C4-2B (cell line): Measurements from ENCODE around the gene PIAS1.

Experiments
- H3K27ac ChIP-seq: fragments of 450-650 bp; 2 replicates; pipeline ENCODE4 v1.5.1; 2017
- CTCF ChIP-seq: fragments of 450-650 bp; conservative IDR thresholded peaks from 2 replicates; pipeline ENCODE4 v1.5.1; 2017; ENCODE audit warnings: mild to moderate bottlenecking
- ZFX ChIP-seq: fragments of 450-650 bp; IDR thresholded peaks from 2 replicates; pipeline ENCODE4 v1.6.1; 2017

The PIAS1 gene

GRCh38 chr15:68227643-68228142, 173.6 kb downstream of the PIAS1 start:
- TF ChIP-seq ZFX (no peak), CTCF (no peak)
- peak overlapping the region; percentile 93 for H3K27ac ChIP-seq

GRCh38 chr15:68228143-68228970, 174.2 kb downstream of the PIAS1 start:
- TF ChIP-seq ZFX (no peak; the same call in 1 of the 2 replicates), CTCF (no peak)

GRCh38 chr15:68228971-68229385, 174.9 kb downstream of the PIAS1 start:
- no peak for TF ChIP-seq ZFX
- TF ChIP-seq CTCF: no peak
- peak overlapping the region; percentile 93 for H3K27ac ChIP-seq

More at GRCh38 chr15:68228143-68228970, 174.2 kb downstream of the PIAS1 start:
- H3K27ac ChIP-seq: peak overlapping the region; percentile 93

- TF ChIP-seq CTCF (no peak; the same call in 1 of the 2 replicates), ZFX (peak; percentile 90; the same call in 1 of the 2 replicates)
- peak within 1 kb of the TSS; percentile 93 for H3K27ac ChIP-seq
These were observed 175.5 kb downstream of the PIAS1 start, which contains the start of gene CLN6 for GRCh38 chr15:68229386-68230156. Gene CLN6 (minus strand): TSS chr15:68229728. CDS start chr15:68229584, 144 bp downstream.

- TF ChIP-seq CTCF (no peak), ZFX (no peak)
- H3K27ac ChIP-seq: peak overlapping the region; percentile 93
These were observed 176.3 kb downstream of the PIAS1 start for GRCh38 chr15:68230157-68231100.

- no peak overlapping the region for H3K27ac ChIP-seq
- TF ChIP-seq CTCF (no peak), ZFX (no peak)
These were observed 177.1 kb downstream of the PIAS1 start for GRCh38 chr15:68231102-68231818.
